Measurements from ENCODE around the gene SMIM12.
A peak's percentile ranks its signal among the peaks of the same experiment; 100 is the strongest.

Gene SMIM12

DNA sequence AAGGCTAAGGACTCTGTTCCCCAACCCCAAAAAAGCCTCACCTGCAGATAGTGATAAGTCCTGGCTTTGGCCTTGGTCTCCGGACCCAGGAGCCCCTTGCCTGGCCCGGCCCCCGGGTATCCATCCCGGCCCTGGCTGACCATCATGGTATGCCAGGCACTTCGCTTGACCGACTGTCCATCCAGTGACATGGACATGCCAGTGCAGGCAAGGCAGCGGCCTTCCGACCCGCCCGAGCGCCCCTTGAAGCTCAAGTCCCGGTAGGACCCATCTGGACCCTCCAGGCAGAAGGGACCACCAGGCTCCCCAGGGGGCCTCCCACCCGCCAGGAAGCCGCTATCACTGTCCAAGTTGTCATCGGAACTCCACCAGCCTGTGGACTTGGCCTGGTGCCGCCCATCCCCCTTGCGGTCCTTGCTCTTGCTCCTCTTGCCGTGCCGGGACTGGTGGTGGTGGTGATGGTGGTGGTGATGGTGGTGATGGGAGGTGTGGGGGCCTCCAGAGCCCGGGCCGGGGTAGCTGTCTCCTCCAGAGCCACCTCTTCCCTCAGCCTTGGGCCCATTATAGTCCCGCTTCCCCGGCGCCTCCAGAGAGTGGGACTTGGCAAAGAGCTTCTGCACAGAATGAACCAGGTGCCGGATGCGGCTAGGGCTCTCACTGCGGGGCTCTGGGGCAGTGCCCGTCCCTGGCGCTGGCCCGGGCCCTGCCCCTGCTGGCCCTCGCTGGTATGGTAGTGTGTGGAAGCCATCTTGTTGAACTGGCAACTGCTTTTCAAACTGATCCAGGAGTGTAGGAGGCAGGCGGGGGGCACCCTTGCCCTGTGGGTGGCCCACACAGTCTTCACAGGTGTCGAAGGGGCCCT is 44.9 kb upstream of the SMIM12 start:
- H3K4me3 ChIP-seq (replicated peaks; ENCODE audit: low read depth, low read length) = no peak overlapping the region
- no peak for TF ChIP-seq CTCF (IDR thresholded peaks at IDR 0.05; ENCODE audit: low read length, missing control alignments)
- DNase-seq (ENCODE audit: low read depth) = no peak

GRCh38 chr1:34901919-34902318 is 42.4 kb upstream of the SMIM12 start:
- no peak for DNase-seq (ENCODE audit: low read depth)
- no peak for TF ChIP-seq CTCF (IDR thresholded peaks at IDR 0.05; ENCODE audit: low read length, missing control alignments)

GRCh38 chr1:34900775-34901502 is 41.4 kb upstream of the SMIM12 start:
- TF ChIP-seq CTCF (IDR thresholded peaks at IDR 0.05; ENCODE audit: low read length, missing control alignments) = no peak
- DNase-seq (ENCODE audit: low read depth) = no peak
- no peak overlapping the region for H3K4me3 ChIP-seq (replicated peaks; ENCODE audit: low read depth, low read length)

More at GRCh38 chr1:34901919-34902318, 42.4 kb upstream of the SMIM12 start:
- H3K4me3 ChIP-seq (replicated peaks; ENCODE audit: low read depth, low read length) = no peak overlapping the region

GRCh38 chr1:34899906-34900305 is 40.4 kb upstream of the SMIM12 start:
- TF ChIP-seq CTCF (IDR thresholded peaks at IDR 0.05; ENCODE audit: low read length, missing control alignments) = no peak
- no peak for DNase-seq (ENCODE audit: low read depth)
- H3K4me3 ChIP-seq (replicated peaks; ENCODE audit: low read depth, low read length) = no peak overlapping the region

GRCh38 chr1:34899471-34899870 is 39.9 kb upstream of the SMIM12 start:
- no peak for TF ChIP-seq CTCF (IDR thresholded peaks at IDR 0.05; ENCODE audit: low read length, missing control alignments)
- no peak for DNase-seq (ENCODE audit: low read depth)

GRCh38 chr1:34898330-34898761 is 38.8 kb upstream of the SMIM12 start:
- no peak for TF ChIP-seq CTCF (IDR thresholded peaks at IDR 0.05; ENCODE audit: low read length, missing control alignments)
- H3K4me3 ChIP-seq (replicated peaks; ENCODE audit: low read depth, low read length) = no peak overlapping the region
- peak; percentile 44 for DNase-seq (ENCODE audit: low read depth)

More at GRCh38 chr1:34899471-34899870, 39.9 kb upstream of the SMIM12 start:
- no peak overlapping the region for H3K4me3 ChIP-seq (replicated peaks; ENCODE audit: low read depth, low read length)

Measured in fibroblast of pulmonary artery (primary cell).